Trophoblast cell (in vitro differentiated cells and primary cell): ENCODE measurements around the gene FAM111A. TPM values are rescaled to one million over a fixed set of nuclear protein-coding genes. Genes with fewer than 3 reads are reported as not detected.
A peak's percentile ranks its signal among the peaks of the same experiment; 100 is the strongest.
"Not testable (repeated sequence)": the region's sequence is repeated elsewhere in the genome, so short reads cannot be mapped to it uniquely, and the experiment has no call there.

Source experiments
- DNase-seq, 2 donors: peaks; one replicate each; pipeline ENCODE4 v3.0.0-alpha.2; 2016
- H2AFZ ChIP-seq: 2 replicates; pipeline ENCODE4 v1.6.1; 2013; ENCODE audit warnings: low read length, moderate library complexity, mild to moderate bottlenecking; ENCODE audit not compliant: insufficient read depth, poor library complexity
- H2AK5ac ChIP-seq: 2 replicates; pipeline ENCODE4 v1.6.1; 2013; ENCODE audit warnings: mild to moderate bottlenecking, low read length
- H2BK120ac ChIP-seq: 2 replicates; pipeline ENCODE4 v1.6.1; 2013; ENCODE audit warnings: low read length, mild to moderate bottlenecking, moderate library complexity; ENCODE audit not compliant: insufficient read depth, poor library complexity
- H2BK12ac ChIP-seq: 2 replicates; pipeline ENCODE4 v1.6.1; 2013; ENCODE audit warnings: mild to moderate bottlenecking, low read length, moderate library complexity
- H2BK5ac ChIP-seq: 2 replicates; pipeline ENCODE4 v1.6.1; 2013; ENCODE audit warnings: low read length, low read depth, moderate library complexity, mild to moderate bottlenecking; ENCODE audit not compliant: poor library complexity
- H3K14ac ChIP-seq: 2 replicates; pipeline ENCODE4 v1.6.1; 2013; ENCODE audit warnings: mild to moderate bottlenecking, low read length
- H3K18ac ChIP-seq: 2 replicates; pipeline ENCODE4 v1.6.1; 2013; ENCODE audit warnings: mild to moderate bottlenecking, low read length
- H3K23ac ChIP-seq: 2 replicates; pipeline ENCODE4 v1.6.1; 2013; ENCODE audit warnings: low read length
- H3K27ac ChIP-seq: 2 replicates; pipeline ENCODE4 v1.5.1; 2013; ENCODE audit warnings: low read depth, mild to moderate bottlenecking, inconsistent platforms, low read length, moderate library complexity
- H3K27me3 ChIP-seq: 2 replicates; pipeline ENCODE4 v1.6.1; 2013; ENCODE audit warnings: inconsistent platforms, mild to moderate bottlenecking, low read length, moderate library complexity; ENCODE audit not compliant: insufficient read depth
- H3K36me3 ChIP-seq, 2 experiments: 1 replicate in 1 of 2; 2 replicates in 1 of 2; pipeline ENCODE4 v1.6.1; 2013; ENCODE audit warnings: low read length in 2 of 2, mild to moderate bottlenecking in 2 of 2, moderate library complexity in 1 of 2; ENCODE audit not compliant: insufficient read depth in 2 of 2, control insufficient read depth in 1 of 2
- H3K4ac ChIP-seq: 2 replicates; pipeline ENCODE4 v1.6.1; 2013; ENCODE audit warnings: low read depth, mild to moderate bottlenecking, low read length, moderate library complexity
- H3K4me1 ChIP-seq, 2 experiments: 1 replicate in 1 of 2; 2 replicates in 1 of 2; pipeline ENCODE4 v1.6.1; 2013; ENCODE audit warnings: low read length in 2 of 2, mild to moderate bottlenecking in 2 of 2, moderate library complexity in 1 of 2; ENCODE audit not compliant: insufficient read depth in 2 of 2, control insufficient read depth in 1 of 2
- H3K4me2 ChIP-seq: 2 replicates; pipeline ENCODE4 v1.6.1; 2013; ENCODE audit warnings: inconsistent platforms, mild to moderate bottlenecking, low read length, moderate library complexity
- H3K4me3 ChIP-seq: 2 replicates; pipeline ENCODE4 v1.5.1; 2013; ENCODE audit warnings: mild to moderate bottlenecking, low read depth, low read length, inconsistent platforms
- H3K79me1 ChIP-seq: one replicate; pipeline ENCODE4 v1.6.1; 2013; ENCODE audit warnings: low read length
- H3K79me2 ChIP-seq: 2 replicates; pipeline ENCODE4 v1.6.1; 2013; ENCODE audit warnings: low read length, mild to moderate bottlenecking; ENCODE audit not compliant: control insufficient read depth, insufficient read depth, poor library complexity
- H3K9ac ChIP-seq: 2 replicates; pipeline ENCODE4 v1.6.1; 2013; ENCODE audit warnings: mild to moderate bottlenecking, low read length
- H3K9me3 ChIP-seq: 2 replicates; pipeline ENCODE4 v1.6.1; 2013; ENCODE audit warnings: low read depth, mild to moderate bottlenecking, control low read depth, inconsistent platforms, low read length; ENCODE audit not compliant: insufficient read depth
- H4K12ac ChIP-seq: 2 replicates; pipeline ENCODE4 v1.6.1; 2013; ENCODE audit warnings: low read depth, mild to moderate bottlenecking, low read length, moderate library complexity
- H4K8ac ChIP-seq: 2 replicates; pipeline ENCODE4 v1.6.1; 2013; ENCODE audit warnings: low read depth, mild to moderate bottlenecking, low read length, moderate library complexity
- H4K91ac ChIP-seq: one replicate; pipeline ENCODE4 v1.6.1; 2013; ENCODE audit warnings: low read depth, mild to moderate bottlenecking, low read length, moderate library complexity
- WGBS: extraction: QIAGEN DNeasy Blood & Tissue Kit; methylation state at CpG from one replicate; pipeline ENCODE4 v1.1.7; 2013; ENCODE audit warnings: missing lambda C conversion rate; ENCODE audit not compliant: insufficient read length, insufficient coverage; ENCODE audit errors: extremely low coverage; 5-methylcytosine and 5-hydroxymethylcytosine counted together
- polyA plus RNA-seq: library from polyadenylated mRNA; stranded (reverse); fragments of 200-250 nt; gene quantifications from 2 replicates; pipeline ENCODE4 v1.2.3, GENCODE V29; 2013

The FAM111A gene, protein sequence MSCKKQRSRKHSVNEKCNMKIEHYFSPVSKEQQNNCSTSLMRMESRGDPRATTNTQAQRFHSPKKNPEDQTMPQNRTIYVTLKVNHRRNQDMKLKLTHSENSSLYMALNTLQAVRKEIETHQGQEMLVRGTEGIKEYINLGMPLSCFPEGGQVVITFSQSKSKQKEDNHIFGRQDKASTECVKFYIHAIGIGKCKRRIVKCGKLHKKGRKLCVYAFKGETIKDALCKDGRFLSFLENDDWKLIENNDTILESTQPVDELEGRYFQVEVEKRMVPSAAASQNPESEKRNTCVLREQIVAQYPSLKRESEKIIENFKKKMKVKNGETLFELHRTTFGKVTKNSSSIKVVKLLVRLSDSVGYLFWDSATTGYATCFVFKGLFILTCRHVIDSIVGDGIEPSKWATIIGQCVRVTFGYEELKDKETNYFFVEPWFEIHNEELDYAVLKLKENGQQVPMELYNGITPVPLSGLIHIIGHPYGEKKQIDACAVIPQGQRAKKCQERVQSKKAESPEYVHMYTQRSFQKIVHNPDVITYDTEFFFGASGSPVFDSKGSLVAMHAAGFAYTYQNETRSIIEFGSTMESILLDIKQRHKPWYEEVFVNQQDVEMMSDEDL
- 16.6 and 19.2 TPM in 2 replicates for polyA plus RNA-seq

DNA sequence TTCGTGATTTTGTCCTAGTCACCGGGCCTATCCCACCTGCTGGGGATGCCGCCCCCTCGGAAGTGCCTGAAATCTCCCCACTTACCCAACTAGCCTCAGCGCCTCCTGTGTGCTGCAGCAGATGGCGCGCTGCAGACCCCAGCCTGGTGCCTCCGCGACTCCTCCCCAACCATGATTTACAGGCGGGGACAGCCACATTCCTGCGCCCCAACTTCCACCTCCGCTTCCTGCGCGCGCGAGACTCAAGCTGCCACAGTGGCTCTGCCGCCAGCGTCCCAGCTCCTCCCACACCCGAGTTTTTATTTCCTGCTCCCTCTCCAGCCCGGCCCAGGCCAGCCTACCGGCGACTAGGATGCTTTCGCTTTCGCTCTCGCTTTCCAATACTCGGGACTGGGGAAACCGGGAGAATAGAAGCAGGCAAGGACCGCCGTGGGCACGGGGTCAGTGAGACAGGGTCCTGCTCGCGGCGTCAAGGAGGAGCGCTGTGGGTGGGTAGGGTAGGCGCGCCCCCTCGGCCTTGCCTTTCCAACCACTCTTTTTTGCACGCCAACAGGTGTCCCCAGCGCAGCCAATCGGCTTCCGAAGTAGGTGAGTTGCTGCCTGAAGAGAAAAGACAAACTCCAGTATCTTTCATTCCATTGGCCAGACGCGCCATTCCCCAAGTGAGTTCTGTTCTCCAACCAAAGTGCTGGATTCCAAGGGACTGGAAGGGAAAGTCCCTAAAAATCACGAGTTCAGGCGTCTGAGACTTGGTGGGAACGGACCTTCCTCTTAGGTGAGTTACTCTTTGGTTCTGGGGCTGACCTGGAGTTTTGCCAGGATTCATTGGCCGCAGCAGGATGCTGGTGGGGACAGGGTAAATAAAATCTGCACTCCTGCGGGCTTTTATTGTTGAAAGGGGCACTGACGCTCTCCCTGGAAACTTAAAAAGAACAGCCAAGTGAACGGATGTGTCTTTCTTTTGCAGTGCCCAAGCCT, at the start of gene FAM111A:
Gene FAM111A (plus strand): TSS at position 327 of the 978 bp plus-strand sequence. CDS start 6,017 bp downstream, outside the sequence.
- no peak within 1 kb of the TSS for H2BK12ac ChIP-seq
- H2AFZ ChIP-seq = peak within 1 kb of the TSS; percentile 84
- H3K18ac ChIP-seq = peak within 1 kb of the TSS; percentile 30
- H3K9me3 ChIP-seq = no peaks in the 10 kb centered on the region
- H2BK5ac ChIP-seq = peak within 1 kb of the TSS; percentile 24
- H4K12ac ChIP-seq = peak within 1 kb of the TSS; percentile 27
- H3K79me2 ChIP-seq = no peaks in the 10 kb centered on the region
- peak within 1 kb of the TSS; percentile 39 for H4K91ac ChIP-seq
- H3K23ac ChIP-seq = no peak within 1 kb of the TSS
- peak within 1 kb of the TSS; percentile 95 for H3K4me2 ChIP-seq
- peak within 1 kb of the TSS; percentile 50 for H4K8ac ChIP-seq
- peak within 1 kb of the TSS; percentile 50 for H3K9ac ChIP-seq
- H3K4me3 ChIP-seq = peak within 1 kb of the TSS; percentile 82
- no peak within 1 kb of the TSS for H2AK5ac ChIP-seq
- peak within 1 kb of the TSS; percentile 73 for H2BK120ac ChIP-seq
- WGBS = no CpG with 5 or more reads among the region's 50 CpGs
- H3K27ac ChIP-seq = peak within 1 kb of the TSS; percentile 31
- H3K27me3 ChIP-seq = no peaks in the 10 kb centered on the region
- H3K79me1 ChIP-seq = peaks cover 6% of the 10 kb centered on the region
- H3K4ac ChIP-seq = no peak within 1 kb of the TSS
- H3K4me1 ChIP-seq = peaks cover 6 to 7% of the 10 kb centered on the region in 2 experiments
- H3K14ac ChIP-seq = peak within 1 kb of the TSS; percentile 32
- DNase-seq = peak; percentile 68 to 78
- no peaks in the 10 kb centered on the region for H3K36me3 ChIP-seq

DNA sequence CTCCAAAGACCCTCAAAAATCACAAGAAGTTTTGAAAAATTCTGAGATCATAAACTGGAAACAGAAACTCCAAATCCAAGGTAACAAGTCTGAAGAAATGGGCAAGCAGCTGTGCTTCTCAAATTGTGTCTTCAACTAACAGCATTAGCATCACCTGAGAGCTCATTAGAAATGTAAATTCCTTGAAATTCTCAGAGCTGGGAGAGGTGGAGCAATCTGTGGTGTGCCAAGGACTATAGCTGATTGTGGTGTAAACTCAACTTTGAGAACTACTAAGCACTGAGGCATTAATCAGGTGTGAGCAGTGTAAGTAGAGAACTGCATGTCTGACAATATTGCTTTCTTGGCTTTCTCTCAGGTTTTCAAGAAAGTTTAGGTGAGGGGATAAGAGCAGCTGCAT, 49.1 kb upstream of the FAM111A start:
- H3K79me1 ChIP-seq, H2AFZ ChIP-seq, H2BK5ac ChIP-seq, H4K91ac ChIP-seq, H3K27ac ChIP-seq, H3K14ac ChIP-seq, H3K4me1 ChIP-seq, H3K79me2 ChIP-seq, H3K36me3 ChIP-seq, H3K4me3 ChIP-seq, H2BK120ac ChIP-seq, H3K27me3 ChIP-seq, H3K4ac ChIP-seq, H2AK5ac ChIP-seq, H3K23ac ChIP-seq, H2BK12ac ChIP-seq, H3K9ac ChIP-seq, H4K12ac ChIP-seq, H3K9me3 ChIP-seq, H4K8ac ChIP-seq, H3K4me2 ChIP-seq, H3K18ac ChIP-seq, DNase-seq: not testable (repeated sequence)

DNA sequence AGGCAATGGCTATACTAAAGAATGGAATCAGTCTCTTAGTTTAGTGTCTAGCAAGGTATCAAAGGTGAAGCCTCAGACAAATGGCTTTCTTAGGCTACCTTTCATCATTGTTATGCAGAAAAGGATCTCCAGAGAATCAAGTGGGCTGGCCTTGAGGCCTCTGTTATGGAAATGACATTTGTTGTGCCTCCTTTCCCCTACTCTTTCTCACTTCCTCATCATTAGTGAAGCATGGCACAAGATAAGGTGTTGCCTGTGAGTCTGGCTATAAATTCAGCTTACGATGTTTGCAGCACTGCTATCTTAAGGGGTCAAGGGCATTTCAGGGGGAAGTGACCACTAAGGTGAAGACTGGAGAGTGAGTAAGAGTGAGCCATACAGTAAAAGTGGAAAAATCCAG, 47.4 kb upstream of the FAM111A start:
- not testable (repeated sequence) for H3K23ac ChIP-seq, H2BK12ac ChIP-seq, H3K36me3 ChIP-seq, DNase-seq, H3K14ac ChIP-seq, H4K8ac ChIP-seq, H3K4me2 ChIP-seq, H3K4me3 ChIP-seq, H3K4me1 ChIP-seq, H3K27ac ChIP-seq, H3K27me3 ChIP-seq, H2BK5ac ChIP-seq, H3K9me3 ChIP-seq, H3K4ac ChIP-seq, H3K79me2 ChIP-seq, H4K91ac ChIP-seq, H2AK5ac ChIP-seq, H3K9ac ChIP-seq, H3K79me1 ChIP-seq, H4K12ac ChIP-seq, H2AFZ ChIP-seq, H3K18ac ChIP-seq, H2BK120ac ChIP-seq
- WGBS = no CpG with 5 or more reads among the region's 1 CpG

DNA sequence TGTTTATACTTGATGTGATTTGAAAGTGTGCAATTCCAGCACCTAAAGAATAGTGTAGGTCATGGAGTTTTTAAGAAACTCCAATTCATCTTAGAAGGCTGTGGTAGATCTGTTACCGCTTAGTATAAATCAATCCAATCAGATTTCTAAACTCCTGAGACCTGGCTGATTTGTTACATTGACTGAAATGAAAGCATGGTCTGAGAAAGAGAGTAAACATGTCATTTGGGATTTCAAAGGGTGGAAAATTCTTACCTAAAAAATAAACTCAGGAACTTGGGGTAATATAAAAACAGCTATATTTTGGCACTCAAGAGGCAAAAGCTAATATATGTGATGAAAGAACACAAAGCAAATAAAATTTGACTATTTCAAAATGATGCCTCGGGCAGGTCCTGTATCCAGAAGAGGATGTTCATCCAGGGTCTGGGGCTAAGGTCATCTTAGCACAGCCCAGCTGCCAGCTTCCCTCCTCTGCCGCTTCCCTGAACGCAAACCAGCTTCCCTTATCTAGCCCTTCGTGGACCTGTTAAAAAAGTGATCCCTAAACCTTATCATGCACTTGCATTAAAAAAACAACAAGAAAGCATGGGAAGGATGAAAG, 46.6 kb upstream of the FAM111A start:
- not testable (repeated sequence) for H2AK5ac ChIP-seq, H4K8ac ChIP-seq, H3K23ac ChIP-seq, H3K4me1 ChIP-seq, H3K79me1 ChIP-seq, H3K36me3 ChIP-seq, H3K9ac ChIP-seq, H3K4me3 ChIP-seq, H3K27me3 ChIP-seq, H3K27ac ChIP-seq, H2BK5ac ChIP-seq, H3K4ac ChIP-seq, H2BK120ac ChIP-seq, H3K9me3 ChIP-seq, DNase-seq, H4K91ac ChIP-seq, H4K12ac ChIP-seq, H3K14ac ChIP-seq, H2BK12ac ChIP-seq, H3K79me2 ChIP-seq, H2AFZ ChIP-seq, H3K4me2 ChIP-seq, H3K18ac ChIP-seq
- no CpG with 5 or more reads among the region's 5 CpGs for WGBS
